Endothelial cell of umbilical vein (primary cell): ENCODE results near the gene LYPD4. TPM values are rescaled to one million over a fixed set of nuclear protein-coding genes. Genes with fewer than 3 reads are reported as not detected.
A peak's percentile ranks its signal among the peaks of the same experiment; 100 is the strongest.

Experiments used
- BruUV-seq: library from RNA; stranded (reverse); fragments of 400-500 nt; replicated peaks from 2 replicates; lab custom pipeline; 2021; lab: Mats Ljungman, UMichigan
- CTCF ChIA-PET: fragments of 300-600, 350-600 bp; sonication (Branson Sonifier 250); formaldehyde crosslinking; loops from one replicate; lab custom pipeline; 2021; ENCODE audit warnings: antibody characterized with exemption, inconsistent platforms; lab: Charles Lee
- POLR2A ChIA-PET: fragments of 300-600, 350-600 bp; sonication (Branson Sonifier 250); formaldehyde crosslinking; loops from one replicate; lab custom pipeline; 2021; ENCODE audit warnings: antibody characterized with exemption, inconsistent platforms; lab: Charles Lee
- DNase-seq: peaks from one replicate; pipeline ENCODE4 v3.0.0-alpha.2; 2011; ENCODE audit warnings: low read depth, low spot score
- FAIRE-seq: peaks from 2 replicates; lab custom pipeline; 2011; peaks lifted over from hg19 to GRCh38; lab: Jason Lieb, UNC
- H2AFZ ChIP-seq: 2 replicates; pipeline ENCODE4 v1.6.0; 2012; ENCODE audit warnings: low read depth, low read length, control low read depth, inconsistent platforms
- H3K27ac ChIP-seq: 2 replicates; pipeline ENCODE4 v1.5.1; 2011; ENCODE audit warnings: low read depth, mild to moderate bottlenecking, control low read depth, low read length, moderate library complexity; ENCODE audit not compliant: insufficient read depth
- H3K27me3 ChIP-seq, 2 experiments: 2 replicates each; pipeline versions ENCODE4 v1.6.0 to v1.6.1; 2011; ENCODE audit warnings: low read length in 2 of 2, mixed read lengths in 1 of 2; ENCODE audit not compliant: control insufficient read depth in 2 of 2, insufficient read depth in 2 of 2
- H3K36me3 ChIP-seq, 2 experiments: 2 replicates in 1 of 2; 3 replicates in 1 of 2; pipeline ENCODE4 v1.5.1; 2011; ENCODE audit warnings: low read length in 2 of 2, mild to moderate bottlenecking in 1 of 2, moderate library complexity in 1 of 2; ENCODE audit not compliant: control insufficient read depth in 2 of 2, insufficient read depth in 2 of 2; ENCODE audit errors: extremely low read depth in 1 of 2
- H3K4me1 ChIP-seq: 3 replicates; pipeline ENCODE4 v1.5.1; 2011; ENCODE audit warnings: mild to moderate bottlenecking, low read length; ENCODE audit not compliant: control insufficient read depth, insufficient read depth; ENCODE audit errors: extremely low read depth
- H3K4me2 ChIP-seq: 2 replicates; pipeline ENCODE4 v1.6.1; 2011; ENCODE audit warnings: low read length, control low read depth, mixed read lengths; ENCODE audit not compliant: insufficient read depth
- H3K4me3 ChIP-seq, 3 experiments: fragments of 200-600 bp in 1 of 3; sonication (generic), shearing (Covaris generic) in 1 of 3; replicated peaks in 1 of 3; 2 replicates each; pipeline ENCODE4 v1.5.1; 2011 to 2016; ENCODE audit warnings: control low read depth in 3 of 3, low read length in 3 of 3, mild to moderate bottlenecking in 2 of 3, inconsistent platforms in 1 of 3, low read depth in 1 of 3, moderate library complexity in 1 of 3; ENCODE audit not compliant: insufficient read depth in 1 of 3
- H3K79me2 ChIP-seq: 2 replicates; pipeline ENCODE4 v1.6.0; 2012; ENCODE audit warnings: low read length, inconsistent platforms; ENCODE audit not compliant: control insufficient read depth, insufficient read depth
- H3K9ac ChIP-seq: replicated peaks from 2 replicates; pipeline ENCODE3; 2011; ENCODE audit warnings: low read length, control low read depth; ENCODE audit not compliant: insufficient read depth; ENCODE audit errors: extremely low read depth
- H3K9me1 ChIP-seq: replicated peaks from 3 replicates; pipeline ENCODE4 v1.6.0; 2011; ENCODE audit warnings: mild to moderate bottlenecking, low read length; ENCODE audit not compliant: control insufficient read depth, insufficient read depth; ENCODE audit errors: extremely low read depth
- H3K9me3 ChIP-seq: replicated peaks from 2 replicates; pipeline ENCODE4 v1.5.1; 2012; ENCODE audit warnings: low read length, inconsistent platforms; ENCODE audit not compliant: control insufficient read depth, insufficient read depth
- H4K20me1 ChIP-seq: replicated peaks from 2 replicates; pipeline ENCODE3; 2011; ENCODE audit warnings: mild to moderate bottlenecking, low read length; ENCODE audit not compliant: control insufficient read depth, insufficient read depth; ENCODE audit errors: extremely low read depth
- EZH2 ChIP-seq: IDR thresholded peaks from 2 replicates; pipeline ENCODE4 v1.6.1; 2012; ENCODE audit warnings: borderline replicate concordance, low read depth, mild to moderate bottlenecking, moderate library complexity, low read length, inconsistent platforms; ENCODE audit not compliant: severe bottlenecking
- FOS ChIP-seq: IDR thresholded peaks from 2 replicates; pipeline ENCODE4 v1.6.1; 2011; ENCODE audit warnings: mild to moderate bottlenecking, low read length, moderate library complexity, borderline replicate concordance; ENCODE audit not compliant: insufficient read depth
- GATA2 ChIP-seq: IDR thresholded peaks from 2 replicates; pipeline ENCODE4 v1.7.0; 2011; ENCODE audit warnings: low read depth, mild to moderate bottlenecking, moderate library complexity, mixed read lengths, low read length; ENCODE audit not compliant: insufficient read length, insufficient read depth
- JUN ChIP-seq: IDR thresholded peaks from 2 replicates; pipeline ENCODE4 v1.6.1; 2011; ENCODE audit warnings: borderline replicate concordance, low read depth; ENCODE audit not compliant: insufficient read length, insufficient read depth
- MYC ChIP-seq: IDR thresholded peaks from one replicate; pipeline ENCODE4 v1.6.1; 2011; ENCODE audit warnings: mild to moderate bottlenecking, low read depth, low read length
- POLR2A ChIP-seq: IDR thresholded peaks from 2 replicates; pipeline ENCODE4 v1.6.1; 2012; ENCODE audit warnings: low read depth, mild to moderate bottlenecking, control low read depth, low read length
- POLR2AphosphoS5 ChIP-seq: IDR thresholded peaks from 2 replicates; pipeline ENCODE4 v1.6.1; 2012; ENCODE audit warnings: low read depth, mild to moderate bottlenecking, control low read depth, low read length, moderate library complexity; ENCODE audit not compliant: insufficient read depth
- dilution Hi-C: fragments of 300-500 bp; cut with MboI; formaldehyde crosslinking; loops from one replicate; pipeline ENCODE4 v1.15.0; 2019; ENCODE audit warnings: low sequenced_read_pairs; ENCODE audit not compliant: extremely low pct_ligation_motif_present
- intact Hi-C: fragments of 100-400 bp; cut with micrococcal nuclease; formaldehyde crosslinking; loops from one replicate; pipeline ENCODE4 v1.10.0; 2022
- polyA plus RNA-seq, 4 experiments: library from polyadenylated mRNA; depleted of rRNA in 3 of 4; stranded (reverse) in 3 of 4; unstranded in 1 of 4; fragments of >200 nt; gene quantifications; 2 replicates each; pipeline versions ENCODE4 v1.2.1 to v1.2.3, GENCODE V29; 2011 to 2012; ENCODE audit warnings: missing spikeins in 1 of 4
- total RNA-seq: library from RNA; stranded (reverse); gene quantifications from 2 replicates; pipeline ENCODE4 v1.2.3, GENCODE V29; 2021
- TF ChIP-seq, protein P1 (sequence below): IDR thresholded peaks from 2 replicates; pipeline ENCODE4 v1.6.1; 2011; ENCODE audit not compliant: insufficient read depth, insufficient read length
- TF ChIP-seq, protein P2 (sequence below), 2 donors: IDR thresholded peaks; 1 replicate in 1 of 2; 2 replicates in 1 of 2; pipeline ENCODE4 v1.5.1; 2011; ENCODE audit warnings: low read length in 2 of 2, mild to moderate bottlenecking in 2 of 2, moderate library complexity in 2 of 2, control low read depth in 1 of 2, inconsistent platforms in 1 of 2, low read depth in 1 of 2; ENCODE audit not compliant: insufficient read depth in 1 of 2; ENCODE audit errors: extremely low read depth in 1 of 2

The LYPD4 gene
- total and polyA plus RNA-seq, 2 donors (not counting 3 experiments of a cell fraction or from before 2014, with no cell fraction given), result not detected

DNA sequence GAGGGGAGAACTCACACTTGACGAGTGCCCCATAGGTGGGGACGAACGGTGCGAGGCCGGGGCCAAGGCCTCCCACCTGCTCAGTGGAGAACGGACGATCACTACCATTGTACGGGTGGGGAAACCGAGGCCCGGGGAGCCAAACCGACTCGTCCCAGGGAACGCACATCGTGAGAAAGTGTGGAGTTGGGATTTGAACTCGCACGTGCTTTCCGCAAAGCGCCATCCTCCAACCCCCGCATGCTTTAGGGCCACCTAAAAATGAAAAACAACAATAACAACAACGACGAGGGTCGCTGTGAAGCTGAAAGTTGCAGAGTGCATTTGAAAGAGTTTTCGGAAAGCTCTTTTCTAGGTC is 39.0 kb upstream of the LYPD4 start:
- FAIRE-seq, result no peak
- H3K79me2 ChIP-seq, result peaks cover 24% of the 10 kb centered on the region
- peak overlapping the region; percentile 41 for H2AFZ ChIP-seq
- no peaks in the 10 kb centered on the region for H4K20me1 ChIP-seq
- BruUV-seq, result TSS peak; percentile 79
- dilution Hi-C loops, result no loop called here
- POLR2A ChIA-PET, result interaction anchor here (1.2 to 1.6 kb wide), 2 partner anchors 10 to 23 kb away, joined by 5 to 6 read pairs; partner anchors contain the start of gene RPS19
- H3K27me3 ChIP-seq, result no peaks in the 10 kb centered on the region
- no peaks in the 10 kb centered on the region for H3K9me1 ChIP-seq
- H3K4me2 ChIP-seq, result peak overlapping the region; percentile 88
- H3K9me3 ChIP-seq, result no peaks in the 10 kb centered on the region
- intact Hi-C loops, result loop anchor here (1.0 kb wide), 1 partner anchor 75 kb away; no protein-coding TSS in a partner anchor
- H3K4me1 ChIP-seq, result peaks cover 19% of the 10 kb centered on the region
- H3K4me3 ChIP-seq, result peak overlapping the region; percentile 30 to 88 (median 88)
- H3K9ac ChIP-seq, result peak overlapping the region; percentile 68
- TF ChIP-seq GATA2, result no peak
- TF ChIP-seq, protein P1, sequence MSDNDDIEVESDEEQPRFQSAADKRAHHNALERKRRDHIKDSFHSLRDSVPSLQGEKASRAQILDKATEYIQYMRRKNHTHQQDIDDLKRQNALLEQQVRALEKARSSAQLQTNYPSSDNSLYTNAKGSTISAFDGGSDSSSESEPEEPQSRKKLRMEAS, result peak; percentile 59
- no peak for DNase-seq
- H3K36me3 ChIP-seq, result peaks cover 0 to 2% of the 10 kb centered on the region in 2 experiments
- CTCF ChIA-PET, result interaction anchor here (1.2 to 1.5 kb wide), 2 partner anchors 10 to 45 kb away, joined by 3 to 8 read pairs; partner anchors contain the start of gene ERFL
- H3K27ac ChIP-seq, result peak overlapping the region; percentile 22

DNA sequence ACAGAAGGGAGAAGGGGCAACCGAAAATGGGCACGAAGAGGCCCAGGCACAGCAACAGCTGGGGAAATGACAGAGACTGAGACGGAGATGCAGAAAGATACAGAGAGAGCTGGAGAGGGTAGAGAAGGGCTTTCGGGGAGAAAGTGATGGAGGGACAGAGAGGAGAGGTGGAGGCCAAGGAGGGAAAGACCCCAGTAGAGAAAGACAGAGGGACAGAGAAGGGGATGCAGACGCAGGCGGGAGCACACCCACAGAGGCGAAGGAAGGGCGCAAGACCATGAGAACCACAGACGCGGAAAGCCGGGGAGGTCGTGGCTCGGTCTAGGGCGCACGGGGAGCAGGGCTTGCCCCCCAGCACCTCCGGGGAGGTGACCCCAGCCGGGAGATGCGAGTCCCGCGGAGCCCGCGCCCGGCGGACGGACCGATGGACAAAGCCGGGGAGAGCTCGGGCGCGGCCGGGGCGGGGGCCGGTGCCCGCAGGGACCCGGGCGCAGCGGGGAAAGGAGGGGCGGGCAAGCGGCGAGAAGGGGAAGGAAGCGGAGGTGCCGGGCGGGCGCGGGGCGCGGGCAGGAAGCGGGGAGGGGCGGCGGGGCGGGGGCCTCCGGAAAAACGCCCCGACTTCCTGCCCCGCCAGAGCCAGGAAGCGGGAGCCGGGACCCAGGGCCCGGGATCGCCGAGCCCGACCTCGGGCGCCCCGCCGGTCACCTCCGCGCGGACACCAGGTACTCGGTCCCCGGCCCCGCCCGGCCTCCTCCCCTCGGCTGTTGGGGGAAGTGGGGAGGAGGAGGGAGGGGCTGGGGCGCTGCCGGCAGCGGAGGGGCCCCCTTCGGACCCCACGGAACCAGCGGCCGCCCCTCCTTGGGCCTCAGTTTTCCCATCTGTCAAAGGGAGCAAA is 38.3 kb upstream of the LYPD4 start, which contains the start of gene ARHGEF1:
TSS of gene ARHGEF1 (plus strand) at position 617 of the 895 bp plus-strand sequence. CDS start 4,899 bp downstream, outside the sequence.
- intact Hi-C loops (loop anchor here (1.0 kb wide), 1 partner anchor 75 kb away; no protein-coding TSS in a partner anchor), dilution Hi-C loops (no loop called here)
- ChIA-PET CTCF (interaction anchor here (0.6 to 1.5 kb wide), 2 partner anchors 10 to 190 kb away, joined by 4 to 8 read pairs; no protein-coding TSS in a partner anchor), POLR2A (interaction anchor here (1.6 kb wide), 1 partner anchor 9 kb away, joined by 6 read pairs; no protein-coding TSS in a partner anchor)
- Histone ChIP-seq H3K36me3 (no peaks in the 10 kb centered on the region), H3K4me2 (peak within 1 kb of the TSS; percentile 88), H3K27me3 (no peaks in the 10 kb centered on the region), H3K4me1 (peaks cover 19% of the 10 kb centered on the region), H3K4me3 (peak within 1 kb of the TSS; percentile 30 to 88 (median 88)), H4K20me1 (no peaks in the 10 kb centered on the region), H3K79me2 (peaks cover 24% of the 10 kb centered on the region), H2AFZ (peak within 1 kb of the TSS; percentile 89), H3K9ac (peak within 1 kb of the TSS; percentile 68), H3K27ac (peak within 1 kb of the TSS; percentile 22), H3K9me3 (no peaks in the 10 kb centered on the region), H3K9me1 (no peaks in the 10 kb centered on the region)
- DNase-seq, result peak; percentile 6
- BruUV-seq, result TSS peak; percentile 25
- FAIRE-seq, result no peak
- TF ChIP-seq POLR2A, result peak; percentile 44
- TF ChIP-seq FOS, result no peak
- peak; percentile 51 for TF ChIP-seq EZH2
- no peak for TF ChIP-seq MYC
- peak; percentile 53 for TF ChIP-seq POLR2AphosphoS5
- TF ChIP-seq, protein P1, result no peak
- TF ChIP-seq, protein P2, sequence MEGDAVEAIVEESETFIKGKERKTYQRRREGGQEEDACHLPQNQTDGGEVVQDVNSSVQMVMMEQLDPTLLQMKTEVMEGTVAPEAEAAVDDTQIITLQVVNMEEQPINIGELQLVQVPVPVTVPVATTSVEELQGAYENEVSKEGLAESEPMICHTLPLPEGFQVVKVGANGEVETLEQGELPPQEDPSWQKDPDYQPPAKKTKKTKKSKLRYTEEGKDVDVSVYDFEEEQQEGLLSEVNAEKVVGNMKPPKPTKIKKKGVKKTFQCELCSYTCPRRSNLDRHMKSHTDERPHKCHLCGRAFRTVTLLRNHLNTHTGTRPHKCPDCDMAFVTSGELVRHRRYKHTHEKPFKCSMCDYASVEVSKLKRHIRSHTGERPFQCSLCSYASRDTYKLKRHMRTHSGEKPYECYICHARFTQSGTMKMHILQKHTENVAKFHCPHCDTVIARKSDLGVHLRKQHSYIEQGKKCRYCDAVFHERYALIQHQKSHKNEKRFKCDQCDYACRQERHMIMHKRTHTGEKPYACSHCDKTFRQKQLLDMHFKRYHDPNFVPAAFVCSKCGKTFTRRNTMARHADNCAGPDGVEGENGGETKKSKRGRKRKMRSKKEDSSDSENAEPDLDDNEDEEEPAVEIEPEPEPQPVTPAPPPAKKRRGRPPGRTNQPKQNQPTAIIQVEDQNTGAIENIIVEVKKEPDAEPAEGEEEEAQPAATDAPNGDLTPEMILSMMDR (IDR thresholded peaks at IDR 0.05; ENCODE audit: extremely low read depth in 1 of 2, insufficient read depth in 1 of 2, low read depth in 1 of 2, low read length in 2 of 2), result no peak
- no peak for TF ChIP-seq JUN
- TF ChIP-seq GATA2, result no peak
